DMS114 treated with DMSO at 0.1 percent for 48 hours (cell line): Measurements from ENCODE around the gene TSHZ1.
A peak's percentile ranks its signal among the peaks of the same experiment; 100 is the strongest.

ENCODE experiments used
- DNase-seq: peaks from one replicate; lab custom pipeline; 2025; ENCODE audit not compliant: unreplicated experiment; lab: John Stamatoyannopoulos, UW

Gene TSHZ1

GRCh38 chr18:75210274-75211001, at the start of gene TSHZ1:
Gene TSHZ1, plus strand, starts transcription at chr18:75210797. Its CDS starts 1,080 bp downstream, at chr18:75211877.
- peak; percentile 60 for DNase-seq

DNA sequence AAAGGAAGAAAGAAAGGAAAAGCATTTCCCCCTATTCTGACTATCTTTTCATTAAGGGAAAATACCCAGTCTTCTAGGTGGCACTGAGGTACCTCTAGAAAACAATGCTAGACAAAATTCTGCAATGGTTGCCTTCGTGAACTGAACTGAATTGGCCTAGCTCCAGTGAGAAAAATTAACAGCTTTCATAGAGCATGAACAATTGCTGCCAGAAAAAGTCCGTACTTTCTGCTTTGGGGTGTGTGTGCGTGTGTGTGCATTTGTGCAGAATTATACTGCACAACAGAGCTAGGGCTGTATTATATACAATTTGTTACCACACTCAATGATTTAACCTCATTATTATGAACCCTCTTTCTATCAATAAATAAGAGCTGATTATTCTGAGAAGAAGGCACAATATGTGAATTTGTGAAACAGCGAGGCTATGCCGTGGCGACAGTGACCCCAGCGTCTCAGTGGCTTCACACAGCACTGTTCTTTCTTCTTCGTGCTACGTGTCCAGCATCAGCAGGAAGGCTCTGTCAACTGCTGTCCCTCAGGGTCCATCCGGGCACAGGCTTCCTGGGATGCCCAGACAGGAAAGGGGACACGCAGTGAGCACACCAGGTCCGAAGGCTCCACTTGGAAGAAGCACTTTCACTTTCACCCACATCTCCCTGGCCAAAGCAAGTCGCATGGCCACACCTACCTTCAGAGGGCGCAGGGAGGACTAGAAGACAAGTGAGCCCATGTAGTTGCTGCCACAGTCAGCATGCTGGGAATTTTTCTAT, 49.2 kb upstream of the TSHZ1 start:
- DNase-seq = no peak

GRCh38 chr18:75162467-75162866, 48.1 kb upstream of the TSHZ1 start:
- no peak for DNase-seq

GRCh38 chr18:75162978-75163377, 47.6 kb upstream of the TSHZ1 start:
- no peak for DNase-seq

- DNase-seq = no peak
Measured at GRCh38 chr18:75163736-75164135, 46.9 kb upstream of the TSHZ1 start.

DNA sequence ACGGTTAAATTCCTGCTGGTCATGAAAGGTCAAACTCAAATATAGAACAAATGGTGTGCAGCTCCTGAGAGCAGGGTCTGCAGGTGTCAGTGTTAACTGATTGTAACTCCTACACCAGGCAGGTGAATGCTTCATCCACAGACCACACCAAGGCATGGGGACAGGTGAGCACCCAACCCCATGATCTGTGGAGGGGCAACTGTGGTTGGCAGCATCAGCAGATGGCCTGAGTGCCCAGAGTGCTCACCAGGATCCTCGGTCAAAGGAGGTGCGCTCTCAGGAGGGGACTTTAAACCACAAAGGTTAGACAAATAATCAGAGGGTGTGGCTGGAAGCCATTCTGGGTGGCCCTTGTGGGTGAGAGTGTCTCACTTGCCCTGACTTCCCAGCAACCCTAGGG, 46.1 kb upstream of the TSHZ1 start:
- DNase-seq = no peak

GRCh38 chr18:75165926-75166325, 44.7 kb upstream of the TSHZ1 start:
- no peak for DNase-seq

- DNase-seq = no peak
Measured at GRCh38 chr18:75167137-75167536, 43.5 kb upstream of the TSHZ1 start.

GRCh38 chr18:75167759-75168618, 42.6 kb upstream of the TSHZ1 start:
- DNase-seq = no peak

GRCh38 chr18:75168619-75169018, 42.0 kb upstream of the TSHZ1 start:
- DNase-seq = no peak

GRCh38 chr18:75169411-75169810, 41.2 kb upstream of the TSHZ1 start:
- DNase-seq = no peak

DNA sequence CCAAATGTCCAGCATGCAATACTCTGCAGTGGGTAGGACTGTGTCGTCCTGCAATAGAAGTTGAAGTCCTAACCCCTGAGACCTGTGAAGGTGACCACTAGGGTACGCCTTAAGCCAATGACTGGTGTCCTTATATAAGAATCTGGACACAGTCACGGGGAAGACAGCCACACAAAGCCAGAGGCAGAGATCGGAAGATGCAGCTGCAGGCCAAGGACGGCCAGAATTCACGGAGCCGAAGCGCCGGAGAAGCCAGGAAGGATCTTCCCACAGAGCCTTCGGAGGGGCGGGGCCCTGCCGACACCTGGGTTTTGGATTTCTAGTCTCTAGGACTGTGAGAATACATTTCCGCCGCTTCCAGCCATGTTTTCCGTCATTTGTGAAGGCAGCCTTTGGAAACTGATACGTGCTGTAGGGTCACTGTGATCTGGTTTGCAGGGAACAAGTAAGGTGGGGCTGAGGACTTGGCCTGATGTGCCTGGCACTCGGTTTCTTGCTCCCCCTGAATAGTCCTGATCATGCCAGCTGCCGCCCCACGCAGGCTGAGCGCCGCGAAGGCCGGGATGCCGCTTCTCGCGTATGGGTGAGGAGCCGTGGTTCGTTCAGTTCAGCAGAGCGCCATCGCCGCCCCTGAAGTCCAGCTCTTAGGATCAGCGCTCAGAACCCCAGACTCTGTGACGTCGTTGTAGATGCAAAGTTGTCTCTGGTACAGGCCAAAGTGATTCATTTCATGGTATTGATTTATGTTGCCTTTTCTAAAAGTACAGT, 40.4 kb upstream of the TSHZ1 start:
- no peak for DNase-seq

DNA sequence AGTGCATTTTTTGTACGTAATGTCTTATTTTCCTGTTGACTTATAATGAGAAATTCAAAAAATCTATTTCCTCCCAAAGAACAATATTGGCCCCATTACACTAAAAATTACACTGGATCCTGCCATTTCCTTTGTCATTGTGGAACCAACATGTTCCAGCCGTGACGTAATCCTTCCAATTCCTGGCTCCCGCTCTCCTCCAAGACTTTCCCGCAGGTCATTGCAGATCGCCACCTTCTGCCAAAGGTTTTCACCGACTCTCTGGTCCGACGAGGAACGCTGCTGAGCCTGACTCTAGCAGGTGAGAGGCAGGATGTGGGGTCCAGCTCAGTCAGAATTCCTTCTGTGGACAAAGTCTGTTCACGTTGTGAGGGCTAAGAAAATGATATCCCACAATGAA, 39.7 kb upstream of the TSHZ1 start:
- DNase-seq = no peak

- no peak for DNase-seq
Measured at GRCh38 chr18:75172299-75173124, 38.1 kb upstream of the TSHZ1 start.

GRCh38 chr18:75173125-75173432, 37.5 kb upstream of the TSHZ1 start:
- DNase-seq = no peak

- DNase-seq = no peak
Measured at GRCh38 chr18:75173738-75174137, 36.9 kb upstream of the TSHZ1 start.

DNA sequence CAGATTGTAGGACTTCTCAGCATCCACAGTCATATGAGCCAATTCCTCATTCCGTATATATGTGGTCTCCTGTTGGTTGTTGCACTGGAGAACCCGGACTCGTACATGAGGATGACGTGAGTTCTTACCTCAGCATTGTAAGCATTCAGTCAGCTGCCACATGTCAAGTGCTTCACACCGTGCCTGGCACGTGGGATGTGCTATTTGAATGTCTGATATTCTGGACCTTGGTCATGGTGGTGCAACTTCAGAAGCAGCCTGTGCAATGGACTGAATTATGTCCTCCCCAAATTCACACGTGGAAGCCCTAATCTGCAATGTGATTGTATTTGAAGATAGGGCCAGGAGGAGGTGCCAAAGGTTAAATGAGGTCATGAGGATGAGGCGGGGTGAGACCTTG, 33.7 kb upstream of the TSHZ1 start:
- no peak for DNase-seq

DNA sequence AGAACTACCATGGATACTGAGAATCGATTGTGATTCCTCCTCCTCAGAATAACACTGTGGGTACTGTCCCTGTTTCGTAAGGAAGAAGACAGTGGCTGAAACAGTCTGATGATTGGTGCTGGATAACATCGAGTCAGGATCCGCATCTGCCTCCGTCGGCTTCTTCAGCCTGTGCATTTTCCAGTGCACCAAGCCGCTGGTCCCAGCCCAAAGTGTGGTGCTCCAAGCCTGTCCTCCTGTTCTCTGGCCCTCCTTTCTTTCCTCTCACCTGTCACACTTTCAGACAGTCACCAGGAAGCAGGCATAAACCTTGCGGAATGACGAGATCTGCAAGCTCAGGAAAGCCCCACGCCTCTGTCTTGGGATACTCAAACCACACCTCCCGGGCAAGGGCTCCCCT, 32.2 kb upstream of the TSHZ1 start:
- DNase-seq = no peak

GRCh38 chr18:75179819-75180600, 30.6 kb upstream of the TSHZ1 start:
- no peak for DNase-seq
